ENCODE measurements around the gene DLG2. TPM values are rescaled to one million over a fixed set of nuclear protein-coding genes. Genes with fewer than 3 reads are reported as not detected.

DLG2 gene
- total and polyA plus RNA-seq, 2 of the 4 experiments (the other 2 are of a cell fraction), result 0.31 to 0.36 TPM

DNA sequence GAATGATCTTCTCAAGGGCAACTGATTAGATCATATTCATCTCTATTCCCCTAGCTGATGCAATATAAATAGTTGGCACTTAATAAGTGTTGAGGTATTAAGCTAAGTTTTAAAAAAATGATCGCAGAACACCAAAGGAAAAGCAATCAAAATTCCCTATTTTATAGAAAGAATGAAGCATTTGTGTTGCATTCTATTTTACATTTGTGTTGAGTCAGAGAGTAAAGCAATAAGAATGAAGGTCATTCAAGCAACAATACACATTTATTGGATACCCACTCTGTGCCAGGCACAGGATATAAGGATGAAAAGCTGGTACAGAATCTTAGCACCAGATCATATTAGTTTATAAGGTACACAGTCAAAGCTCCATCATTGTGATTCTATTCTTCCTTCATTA is 1654.6 kb downstream of the DLG2 start:
- H2AK5ac ChIP-seq (ENCODE audit: low read depth, low read length), result no peak overlapping the region
- no peaks in the 10 kb centered on the region for H3K79me1 ChIP-seq (ENCODE audit: low read depth in 1 of 2, low read length in 2 of 2)
- no peak overlapping the region for H3K9ac ChIP-seq (ENCODE audit: low read depth, low read length)
- ATAC-seq (ENCODE audit: low read depth), result no peak
- no peaks in the 10 kb centered on the region for H3K36me3 ChIP-seq (ENCODE audit: control insufficient read depth, insufficient read depth, low read length)
- no peaks in the 10 kb centered on the region for H3K27me3 ChIP-seq (ENCODE audit: control insufficient read depth, insufficient read depth, low read length)
- intact Hi-C loops (cut with micrococcal nuclease), result no loop called here
- H3K4me1 ChIP-seq (ENCODE audit: control insufficient read depth, insufficient read depth, low read length), result no peaks in the 10 kb centered on the region
- H2AFZ ChIP-seq (replicated peaks; ENCODE audit: low read length, poor library complexity), result no peak overlapping the region
- no peaks in the 10 kb centered on the region for H4K20me1 ChIP-seq (ENCODE audit: insufficient read depth, low read length)
- no peaks in the 10 kb centered on the region for H3K9me3 ChIP-seq (ENCODE audit: control insufficient read depth, insufficient read depth, low read length)
- H3K56ac ChIP-seq (ENCODE audit: extremely low read depth, insufficient read depth, low read length), result no peak overlapping the region
- H3K27ac ChIP-seq (ENCODE audit: insufficient read depth, low read length), result no peak overlapping the region
- WGBS, 2 experiments (ENCODE audit: extremely low coverage in 2 of 2, insufficient read length in 1 of 2), result no CpG with 5 or more reads among the region's 1 CpG
- ChIA-PET CTCF (no interaction called here), POLR2A (ENCODE audit: unreplicated experiment) (no interaction called here)
- H3K9me1 ChIP-seq (ENCODE audit: insufficient read depth, low read length), result no peaks in the 10 kb centered on the region
- no peak overlapping the region for H2AK9ac ChIP-seq (replicated peaks; ENCODE audit: low read depth, low read length, poor library complexity)
- no peak overlapping the region for H3K4me3 ChIP-seq (ENCODE audit: insufficient read depth, low read depth, low read length)
- no peak overlapping the region for H2BK20ac ChIP-seq (ENCODE audit: low read depth, low read length)
- H4K5ac ChIP-seq (ENCODE audit: low read depth, low read length), result no peak overlapping the region
- H2BK120ac ChIP-seq (ENCODE audit: low read depth, low read length), result no peak overlapping the region
- no TSS peak for BruUV-seq (replicated peaks)
- no peak overlapping the region for H3K14ac ChIP-seq (replicated peaks; ENCODE audit: low read depth, low read length)
- no peak overlapping the region for H3K4me2 ChIP-seq (ENCODE audit: low read depth, low read length)
- no peak overlapping the region for H4K91ac ChIP-seq (ENCODE audit: insufficient read depth, low read depth, low read length)
- H2BK15ac ChIP-seq (ENCODE audit: low read depth, low read length), result no peak overlapping the region
- in situ Hi-C loops (cut with MboI; ENCODE audit: low sequenced_read_pairs), result no loop called here
- no peak overlapping the region for H4K8ac ChIP-seq (ENCODE audit: low read depth in 2 of 2, low read length in 2 of 2)
- no peak overlapping the region for H2BK5ac ChIP-seq (ENCODE audit: low read depth, low read length, poor library complexity, severe bottlenecking)
- no peak overlapping the region for H3K23ac ChIP-seq (ENCODE audit: low read depth, low read length)
- H3K4ac ChIP-seq (ENCODE audit: low read depth, low read length), result no peak overlapping the region
- no peak for DNase-seq
- H3K18ac ChIP-seq (ENCODE audit: low read depth, low read length), result no peak overlapping the region
- TF ChIP-seq MAFK (IDR thresholded peaks at IDR 0.05; ENCODE audit: low read depth, low read length) (no peak), CEBPB (IDR thresholded peaks at IDR 0.05; ENCODE audit: low read depth, low read length) (no peak), MXI1 (IDR thresholded peaks at IDR 0.05; ENCODE audit: borderline replicate concordance, low read depth, low read length) (no peak), RAD21 (IDR thresholded peaks at IDR 0.05; ENCODE audit: low read length) (no peak), POLR2A (IDR thresholded peaks at IDR 0.05; ENCODE audit: low read depth, low read length) (no peak), MAZ (IDR thresholded peaks at IDR 0.05; ENCODE audit: borderline replicate concordance, low read depth, low read length) (no peak), FOS (IDR thresholded peaks at IDR 0.05; ENCODE audit: low read depth, low read length) (no peak)
- dilution Hi-C loops (cut with HindIII; ENCODE audit: low sequenced_read_pairs, unreplicated experiment), result no loop called here

Measured in IMR-90 (cell line).